IMR-90 (cell line): ENCODE results near the gene EIF4G2.

Source experiments
- BHLHE40 ChIP-seq: fragments of 150-350 bp; IDR thresholded peaks from 2 replicates; pipeline ENCODE4 v1.6.1; 2016; ENCODE audit warnings: mild to moderate bottlenecking, low read depth, low read length
- CEBPB ChIP-seq: IDR thresholded peaks from 2 replicates; pipeline ENCODE4 v1.6.1; 2012; ENCODE audit warnings: low read depth, low read length, improper control_type of control experiment
- CHD1 ChIP-seq: IDR thresholded peaks from 2 replicates; pipeline ENCODE4 v1.6.1; 2012; ENCODE audit warnings: low read depth, low read length, improper control_type of control experiment
- ELK1 ChIP-seq: fragments of 150-350 bp; IDR thresholded peaks from 2 replicates; pipeline ENCODE4 v1.6.1; 2016; ENCODE audit warnings: low read depth, mild to moderate bottlenecking, low read length, moderate library complexity, borderline replicate concordance
- MAFK ChIP-seq: IDR thresholded peaks from 2 replicates; pipeline ENCODE4 v1.6.1; 2012; ENCODE audit warnings: low read depth, low read length, improper control_type of control experiment
- MXI1 ChIP-seq: IDR thresholded peaks from 2 replicates; pipeline ENCODE4 v1.6.1; 2012; ENCODE audit warnings: low read depth, mild to moderate bottlenecking, low read length, moderate library complexity, borderline replicate concordance
- NFE2L2 ChIP-seq: fragments of 150-350 bp; IDR thresholded peaks from 2 replicates; pipeline ENCODE4 v1.6.1; 2016; ENCODE audit warnings: low read depth, mild to moderate bottlenecking, low read length
- POLR2A ChIP-seq: IDR thresholded peaks from 2 replicates; pipeline ENCODE4 v1.6.1; 2012; ENCODE audit warnings: mild to moderate bottlenecking, low read depth, low read length
- RAD21 ChIP-seq: IDR thresholded peaks from 2 replicates; pipeline ENCODE4 v1.6.1; 2012; ENCODE audit warnings: low read length, improper control_type of control experiment
- RCOR1 ChIP-seq: IDR thresholded peaks from 2 replicates; pipeline ENCODE4 v1.6.1; 2012; ENCODE audit warnings: mild to moderate bottlenecking, low read length, improper control_type of control experiment; ENCODE audit not compliant: insufficient replicate concordance
- SMC3 ChIP-seq: fragments of 150-350 bp; IDR thresholded peaks from 2 replicates; pipeline ENCODE4 v1.6.1; 2016; ENCODE audit warnings: low read depth, mild to moderate bottlenecking, antibody characterized with exemption, low read length, moderate library complexity
- TF ChIP-seq, protein P1 (sequence below): conservative IDR thresholded peaks from 2 replicates; pipeline ENCODE4 v1.5.1; 2012; ENCODE audit warnings: mild to moderate bottlenecking, low read depth, low read length, improper control_type of control experiment
- TF ChIP-seq, protein P2 (sequence below): fragments of 150-350 bp; IDR thresholded peaks from 2 replicates; pipeline ENCODE4 v1.6.1; 2017; ENCODE audit warnings: mild to moderate bottlenecking, antibody characterized with exemption, low read length, low read depth

DNA sequence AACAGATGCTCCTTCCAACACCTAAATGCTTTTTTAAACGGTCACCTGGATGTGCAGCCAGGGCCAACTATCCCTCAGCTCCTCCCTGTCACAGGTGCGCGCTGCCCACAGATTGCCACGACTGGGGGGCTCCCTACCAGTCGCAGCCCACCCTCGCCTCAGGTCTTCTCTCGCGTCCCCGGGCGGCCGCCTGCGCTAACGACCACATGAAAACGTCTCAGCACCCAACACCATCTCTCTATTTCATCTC, 48.7 kb upstream of the EIF4G2 start:
- TF ChIP-seq ELK1 = no peak
- no peak for TF ChIP-seq RAD21
- TF ChIP-seq, protein P1, sequence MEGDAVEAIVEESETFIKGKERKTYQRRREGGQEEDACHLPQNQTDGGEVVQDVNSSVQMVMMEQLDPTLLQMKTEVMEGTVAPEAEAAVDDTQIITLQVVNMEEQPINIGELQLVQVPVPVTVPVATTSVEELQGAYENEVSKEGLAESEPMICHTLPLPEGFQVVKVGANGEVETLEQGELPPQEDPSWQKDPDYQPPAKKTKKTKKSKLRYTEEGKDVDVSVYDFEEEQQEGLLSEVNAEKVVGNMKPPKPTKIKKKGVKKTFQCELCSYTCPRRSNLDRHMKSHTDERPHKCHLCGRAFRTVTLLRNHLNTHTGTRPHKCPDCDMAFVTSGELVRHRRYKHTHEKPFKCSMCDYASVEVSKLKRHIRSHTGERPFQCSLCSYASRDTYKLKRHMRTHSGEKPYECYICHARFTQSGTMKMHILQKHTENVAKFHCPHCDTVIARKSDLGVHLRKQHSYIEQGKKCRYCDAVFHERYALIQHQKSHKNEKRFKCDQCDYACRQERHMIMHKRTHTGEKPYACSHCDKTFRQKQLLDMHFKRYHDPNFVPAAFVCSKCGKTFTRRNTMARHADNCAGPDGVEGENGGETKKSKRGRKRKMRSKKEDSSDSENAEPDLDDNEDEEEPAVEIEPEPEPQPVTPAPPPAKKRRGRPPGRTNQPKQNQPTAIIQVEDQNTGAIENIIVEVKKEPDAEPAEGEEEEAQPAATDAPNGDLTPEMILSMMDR = no peak; the same call in 1 of the 2 replicates
- TF ChIP-seq, protein P2, sequence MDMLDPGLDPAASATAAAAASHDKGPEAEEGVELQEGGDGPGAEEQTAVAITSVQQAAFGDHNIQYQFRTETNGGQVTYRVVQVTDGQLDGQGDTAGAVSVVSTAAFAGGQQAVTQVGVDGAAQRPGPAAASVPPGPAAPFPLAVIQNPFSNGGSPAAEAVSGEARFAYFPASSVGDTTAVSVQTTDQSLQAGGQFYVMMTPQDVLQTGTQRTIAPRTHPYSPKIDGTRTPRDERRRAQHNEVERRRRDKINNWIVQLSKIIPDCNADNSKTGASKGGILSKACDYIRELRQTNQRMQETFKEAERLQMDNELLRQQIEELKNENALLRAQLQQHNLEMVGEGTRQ = no peak
- no peak for TF ChIP-seq BHLHE40
- TF ChIP-seq POLR2A = no peak
- TF ChIP-seq RCOR1 = no peak
- TF ChIP-seq CEBPB = no peak
- no peak for TF ChIP-seq MXI1
- TF ChIP-seq SMC3 = no peak
- no peak for TF ChIP-seq NFE2L2
- TF ChIP-seq MAFK = no peak
- no peak for TF ChIP-seq CHD1
